ENCODE measurements around the gene TCEA3. TPM values are rescaled to one million over a fixed set of nuclear protein-coding genes. Genes with fewer than 3 reads are reported as not detected.

The TCEA3 gene
- total and polyA plus RNA-seq, 11 donors, result 21.5 to 87.3 (median 55.9) TPM

DNA sequence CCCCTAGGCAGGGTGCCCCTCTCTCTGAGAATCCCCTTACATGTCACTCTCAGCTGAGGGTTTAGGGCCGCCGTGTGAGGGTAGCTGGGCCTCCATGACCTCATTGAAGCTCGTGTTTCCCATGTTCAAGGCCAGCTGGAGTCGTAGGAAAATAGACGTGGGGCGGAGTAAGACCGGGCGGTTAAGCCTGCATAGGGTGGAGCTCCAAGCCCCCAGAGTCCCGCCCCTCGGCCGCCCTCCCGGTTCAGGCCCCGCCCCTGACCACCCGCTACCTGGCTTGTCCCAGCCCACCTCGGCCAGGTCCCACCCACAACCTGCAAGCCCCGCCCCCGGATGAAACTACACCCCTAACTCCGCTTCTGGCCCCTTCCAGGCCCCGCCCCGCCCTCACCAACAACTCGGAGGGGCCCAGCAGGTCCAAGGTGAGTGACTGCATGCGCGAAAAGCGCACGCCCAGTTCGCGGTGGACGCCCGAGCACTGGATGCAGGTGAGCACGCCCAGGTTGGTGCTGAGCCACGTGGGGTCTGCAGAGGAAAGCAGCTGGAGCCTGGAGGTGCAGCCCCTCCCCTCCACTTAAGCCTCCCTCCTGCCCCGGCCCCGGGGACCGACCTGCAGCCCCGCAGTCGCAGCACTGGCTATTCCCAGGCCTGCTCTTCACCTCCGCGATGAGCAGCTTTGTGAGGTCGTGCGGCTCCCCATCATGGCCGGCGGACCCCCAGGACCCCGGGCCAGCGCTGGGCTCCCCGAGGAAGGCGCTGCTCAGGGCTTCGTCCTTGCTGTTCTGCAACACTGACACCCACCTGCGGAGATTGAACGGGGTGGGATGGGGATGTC, 12.2 kb upstream of the TCEA3 start:
- Histone ChIP-seq H3K4me3 (no peak overlapping the region), H3K9me3 (no peaks in the 10 kb centered on the region), H3K27me3 (no peaks in the 10 kb centered on the region), H3K36me3 (peaks cover 0 to 96% (median 86%) of the 10 kb centered on the region in 9 donors), H3K4me1 (no peaks in the 10 kb centered on the region), H3K27ac (no peak overlapping the region)
- ATAC-seq, result peak in 2 of 4 donors; percentile 30 to 31
- DNase-seq, result no peak
- intact Hi-C loops (cut with DNase I), result no loop called here
- WGBS, 4 donors, result 74 to 83% (median 80%) methylated on average over 37 to 49 of the region's 49 CpGs
- TF ChIP-seq POLR2A (IDR thresholded peaks at IDR 0.05), result no peak
- TF ChIP-seq, protein P1, sequence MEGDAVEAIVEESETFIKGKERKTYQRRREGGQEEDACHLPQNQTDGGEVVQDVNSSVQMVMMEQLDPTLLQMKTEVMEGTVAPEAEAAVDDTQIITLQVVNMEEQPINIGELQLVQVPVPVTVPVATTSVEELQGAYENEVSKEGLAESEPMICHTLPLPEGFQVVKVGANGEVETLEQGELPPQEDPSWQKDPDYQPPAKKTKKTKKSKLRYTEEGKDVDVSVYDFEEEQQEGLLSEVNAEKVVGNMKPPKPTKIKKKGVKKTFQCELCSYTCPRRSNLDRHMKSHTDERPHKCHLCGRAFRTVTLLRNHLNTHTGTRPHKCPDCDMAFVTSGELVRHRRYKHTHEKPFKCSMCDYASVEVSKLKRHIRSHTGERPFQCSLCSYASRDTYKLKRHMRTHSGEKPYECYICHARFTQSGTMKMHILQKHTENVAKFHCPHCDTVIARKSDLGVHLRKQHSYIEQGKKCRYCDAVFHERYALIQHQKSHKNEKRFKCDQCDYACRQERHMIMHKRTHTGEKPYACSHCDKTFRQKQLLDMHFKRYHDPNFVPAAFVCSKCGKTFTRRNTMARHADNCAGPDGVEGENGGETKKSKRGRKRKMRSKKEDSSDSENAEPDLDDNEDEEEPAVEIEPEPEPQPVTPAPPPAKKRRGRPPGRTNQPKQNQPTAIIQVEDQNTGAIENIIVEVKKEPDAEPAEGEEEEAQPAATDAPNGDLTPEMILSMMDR (IDR thresholded peaks at IDR 0.05), result no peak

DNA sequence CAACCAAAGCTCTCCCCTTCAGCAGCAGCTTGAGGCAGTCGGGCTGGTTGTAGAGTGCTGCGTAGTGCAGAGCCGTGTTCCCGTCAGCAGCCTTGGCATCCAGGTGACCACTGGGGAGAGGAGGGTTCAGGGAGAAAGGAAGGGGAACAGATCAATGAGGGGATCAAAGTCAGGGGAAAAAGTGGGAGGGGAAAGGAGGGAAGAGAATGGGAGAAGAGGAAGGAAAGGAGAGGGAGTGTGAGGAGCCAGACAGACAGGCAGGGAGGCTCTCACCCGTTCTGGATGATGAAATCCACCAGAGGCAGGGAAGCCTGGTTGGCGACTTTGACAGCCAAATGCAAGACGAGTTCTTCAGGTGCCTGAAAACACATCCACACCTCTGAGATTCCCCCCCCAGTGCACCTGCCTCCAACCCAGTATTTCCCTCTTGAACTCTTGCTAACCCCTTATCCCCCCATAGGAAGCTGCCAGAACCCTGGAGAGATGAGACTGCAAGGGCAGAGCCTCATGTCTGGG, 9.8 kb upstream of the TCEA3 start:
- peaks cover 0 to 98% (median 90%) of the 10 kb centered on the region in 9 donors for H3K36me3 ChIP-seq
- ATAC-seq, result no peak
- no peaks in the 10 kb centered on the region for H3K9me3 ChIP-seq
- 84 to 91% (median 88%) methylated on average over 7 of the region's 7 CpGs for WGBS, 4 donors
- no peaks in the 10 kb centered on the region for H3K27me3 ChIP-seq
- TF ChIP-seq, protein P1 (IDR thresholded peaks at IDR 0.05), result no peak
- no peak for TF ChIP-seq POLR2A (IDR thresholded peaks at IDR 0.05)
- H3K27ac ChIP-seq, result no peak overlapping the region
- H3K4me1 ChIP-seq, result no peaks in the 10 kb centered on the region
- no peak overlapping the region for H3K4me3 ChIP-seq
- intact Hi-C loops (cut with DNase I), result no loop called here
- no peak for DNase-seq

DNA sequence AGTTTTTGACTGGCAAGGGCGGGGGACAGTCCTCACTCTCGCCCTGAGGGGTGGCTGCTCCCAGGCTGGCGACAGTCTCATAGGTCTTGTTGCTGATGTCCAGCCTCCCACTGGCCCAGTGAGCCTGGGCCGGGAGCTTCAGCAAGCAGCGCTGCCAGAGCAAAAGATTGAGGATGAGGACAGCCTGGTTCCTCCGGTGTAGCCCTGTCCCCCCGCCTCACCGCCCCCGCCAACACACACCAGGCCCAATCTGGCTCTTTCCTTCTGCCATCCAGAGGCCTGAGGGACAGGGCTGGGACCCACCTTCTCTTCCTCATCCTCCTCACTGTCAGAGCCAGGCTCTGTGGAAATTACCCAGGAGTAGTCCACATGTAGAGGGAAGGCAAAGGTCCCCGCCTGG, 8.6 kb upstream of the TCEA3 start:
- Histone ChIP-seq H3K27ac (no peak overlapping the region), H3K36me3 (peaks cover 0 to 92% (median 86%) of the 10 kb centered on the region in 9 donors)
- intact Hi-C loops (cut with DNase I), result no loop called here

GRCh38 chr1:23431431-23431830, 6.9 kb upstream of the TCEA3 start:
- no peaks in the 10 kb centered on the region for H3K4me1 ChIP-seq
- ATAC-seq (no peak), DNase-seq (no peak)
- 86 to 97% (median 92%) methylated on average over 2 to 5 of the region's 5 CpGs for WGBS, 4 donors
- no peak overlapping the region for H3K27ac ChIP-seq
- no peak overlapping the region for H3K4me3 ChIP-seq
- H3K9me3 ChIP-seq, result no peaks in the 10 kb centered on the region
- TF ChIP-seq POLR2A (IDR thresholded peaks at IDR 0.05), result no peak
- TF ChIP-seq, protein P1 (IDR thresholded peaks at IDR 0.05), result no peak
- no peaks in the 10 kb centered on the region for H3K27me3 ChIP-seq
- intact Hi-C loops (cut with DNase I), result no loop called here
- peaks cover 0 to 78% (median 76%) of the 10 kb centered on the region in 9 donors for H3K36me3 ChIP-seq

More for the DNA sequence above, 8.6 kb upstream of the TCEA3 start:
- TF ChIP-seq POLR2A (IDR thresholded peaks at IDR 0.05), result no peak
- TF ChIP-seq, protein P1 (IDR thresholded peaks at IDR 0.05), result no peak
- ATAC-seq, result no peak
- no peak overlapping the region for H3K4me3 ChIP-seq
- H3K9me3 ChIP-seq, result no peaks in the 10 kb centered on the region
- DNase-seq, result no peak
- no peaks in the 10 kb centered on the region for H3K4me1 ChIP-seq
- no peaks in the 10 kb centered on the region for H3K27me3 ChIP-seq
- 91 to 98% (median 95%) methylated on average over 10 of the region's 10 CpGs for WGBS, 4 donors
